HG03558 (cell line): ENCODE results near the gene ASB10.

Experiments used
- ATAC-seq: cut with Tn5 transposase; IDR thresholded peaks from one replicate; pipeline ENCODE4 v1.9.1; 2021; ENCODE audit warnings: moderate number of reproducible peaks; ENCODE audit not compliant: unreplicated experiment; ENCODE audit errors: extremely low read depth

ASB10 gene

DNA sequence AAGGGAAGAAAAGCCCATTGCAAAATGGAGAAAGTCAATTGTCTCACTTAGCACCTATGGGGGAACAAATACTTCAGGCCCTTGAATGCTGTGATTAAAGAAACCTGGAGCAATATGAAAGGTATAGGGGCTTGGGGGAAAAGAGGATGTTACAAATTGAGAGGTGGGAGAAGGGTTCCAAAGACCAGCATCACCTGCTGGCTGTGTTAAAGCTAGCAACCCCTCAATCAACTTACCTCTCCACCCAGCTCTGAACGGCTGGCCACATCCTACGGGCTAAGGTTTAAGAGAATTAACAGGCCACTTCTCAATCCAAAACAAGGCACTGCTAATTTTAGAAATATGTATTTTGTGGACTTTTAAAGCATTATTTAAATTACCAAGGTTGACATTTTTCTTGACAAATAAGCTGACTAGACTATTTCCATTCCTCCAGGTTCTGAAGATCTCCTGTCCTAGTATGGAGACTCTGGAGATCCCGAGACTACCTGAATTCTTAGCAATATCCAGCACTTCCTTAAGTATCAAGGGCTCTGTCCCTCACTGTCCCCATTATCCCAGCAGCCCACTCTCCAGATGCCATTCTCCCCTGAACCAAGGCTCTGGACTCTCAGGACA, 24.2 kb upstream of the ASB10 start:
- ATAC-seq = no peak

DNA sequence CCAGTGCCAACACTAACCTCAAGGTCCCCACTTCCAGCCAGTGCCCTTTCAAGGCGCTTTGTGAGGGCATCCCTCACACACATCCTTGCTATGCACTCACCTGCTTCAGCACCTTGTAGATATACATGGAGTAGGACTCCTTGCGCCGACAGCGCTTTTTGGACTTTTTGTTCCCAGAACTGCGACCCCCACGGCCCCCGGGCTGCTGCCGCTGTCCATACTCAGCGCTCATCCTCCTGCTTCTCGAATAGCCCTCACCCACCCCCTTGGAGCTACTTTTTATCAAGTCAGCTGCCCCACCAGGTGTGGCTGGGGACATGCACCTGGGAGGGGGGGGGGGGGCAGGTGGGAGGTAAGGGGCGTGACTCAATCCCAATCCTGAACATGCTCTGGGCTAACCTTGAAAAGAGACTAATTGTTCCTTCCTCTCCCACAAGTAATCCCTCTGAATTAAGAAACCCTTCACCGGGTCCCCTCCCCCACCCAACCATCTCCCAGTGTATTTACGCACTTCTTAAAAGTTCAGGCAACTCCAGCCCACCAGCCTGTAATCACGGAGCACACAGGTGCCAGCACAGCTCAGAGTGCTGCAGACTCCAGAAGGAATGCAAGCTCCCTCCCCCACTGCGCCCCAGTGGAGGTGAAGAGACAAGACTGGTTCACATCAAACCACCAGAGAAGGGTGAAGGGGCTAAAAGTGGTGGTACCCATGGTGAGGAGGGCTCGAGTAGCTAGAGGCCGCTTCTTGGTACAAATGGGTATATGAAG, 23.2 kb upstream of the ASB10 start, which contains the start of gene H2BK1:
TSS of gene H2BK1 (minus strand) at position 402 of the 768 bp plus-strand sequence. CDS start at position 232, 170 bp downstream.
- no peak for ATAC-seq

DNA sequence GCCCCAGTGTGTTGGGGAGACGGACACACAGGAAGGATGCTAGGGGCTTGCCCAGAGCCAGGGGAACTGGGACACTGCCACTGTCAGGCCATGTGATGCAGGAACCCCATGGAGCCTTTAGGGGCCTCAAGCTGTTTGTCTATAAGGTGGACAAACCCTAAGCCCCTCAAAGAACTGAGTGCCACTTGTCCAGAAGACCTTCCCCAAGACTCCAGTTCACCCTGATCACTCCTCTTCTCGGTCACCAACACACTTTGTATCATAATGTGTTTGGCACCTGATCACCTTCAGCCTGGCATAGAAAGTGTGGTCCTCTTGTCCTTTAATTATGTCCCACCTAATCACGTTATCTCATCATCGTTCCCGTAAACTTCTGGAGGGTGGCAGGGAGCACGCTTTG, 22.5 kb upstream of the ASB10 start:
- ATAC-seq = no peak

DNA sequence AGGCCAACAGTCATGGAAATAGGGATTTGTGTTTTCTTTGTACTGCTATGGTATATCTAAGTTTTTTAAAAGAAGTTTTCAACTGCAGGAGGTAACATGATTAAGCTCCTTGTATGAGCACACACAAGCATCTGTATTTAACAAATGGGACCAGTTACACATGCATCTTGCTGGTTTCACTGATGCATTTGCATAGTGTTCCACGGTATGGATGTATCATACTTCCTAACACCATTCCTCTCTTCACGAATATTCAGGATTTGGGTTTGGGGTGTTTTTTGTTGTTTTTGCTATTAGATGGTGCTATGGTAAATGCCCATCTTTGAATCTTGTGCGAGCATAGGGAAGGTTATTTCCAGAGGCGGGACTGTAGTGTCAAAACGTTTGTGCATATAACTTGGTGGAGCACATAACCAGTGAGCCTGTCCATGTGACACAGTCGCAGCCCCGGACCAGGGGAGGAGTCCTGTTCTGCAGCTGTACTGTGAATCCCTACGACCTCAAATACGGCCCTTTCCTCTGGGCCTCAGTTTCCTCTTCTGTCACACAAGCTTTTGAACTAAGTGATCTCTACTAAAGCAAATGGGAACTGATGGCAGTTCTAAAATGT, 21.3 kb upstream of the ASB10 start:
- no peak for ATAC-seq

DNA sequence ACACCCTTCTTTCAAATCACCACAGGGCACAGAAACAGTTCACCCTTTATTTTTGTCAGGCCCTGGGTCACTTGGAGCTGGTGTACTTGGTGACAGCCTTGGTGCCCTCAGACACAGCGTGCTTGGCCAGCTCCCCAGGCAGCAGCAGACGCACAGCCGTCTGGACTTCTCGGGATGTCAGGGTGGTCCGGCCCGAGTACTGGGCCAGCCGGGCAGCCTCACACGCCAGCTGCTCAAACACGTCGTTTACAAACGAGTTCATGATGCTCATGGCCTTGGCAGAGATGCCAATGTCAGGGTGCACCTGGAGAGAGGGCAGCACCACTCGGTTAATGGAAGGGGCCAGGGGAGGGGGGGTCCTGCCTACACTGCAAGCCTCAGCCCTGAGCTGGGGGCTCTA, 20.8 kb upstream of the ASB10 start:
- ATAC-seq = no peak

DNA sequence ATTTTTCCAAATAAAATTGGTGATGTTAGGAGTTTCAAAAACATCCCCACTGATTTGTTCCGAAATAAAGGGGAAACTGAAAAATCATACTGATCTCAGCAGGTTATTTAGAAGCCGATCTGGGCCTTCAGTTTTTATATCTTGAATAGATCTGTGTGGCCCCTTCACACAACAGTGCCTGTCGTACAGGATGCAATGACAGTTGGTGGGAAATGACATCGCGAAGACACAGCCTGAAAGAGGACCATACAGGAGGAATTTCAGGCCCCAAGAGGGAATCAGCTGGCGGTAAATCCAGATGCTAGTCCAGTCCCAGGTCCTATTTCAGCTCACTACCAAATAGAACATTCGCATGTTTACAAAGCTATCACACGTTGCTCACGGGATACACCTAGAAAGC, 20.3 kb upstream of the ASB10 start:
- no peak for ATAC-seq

DNA sequence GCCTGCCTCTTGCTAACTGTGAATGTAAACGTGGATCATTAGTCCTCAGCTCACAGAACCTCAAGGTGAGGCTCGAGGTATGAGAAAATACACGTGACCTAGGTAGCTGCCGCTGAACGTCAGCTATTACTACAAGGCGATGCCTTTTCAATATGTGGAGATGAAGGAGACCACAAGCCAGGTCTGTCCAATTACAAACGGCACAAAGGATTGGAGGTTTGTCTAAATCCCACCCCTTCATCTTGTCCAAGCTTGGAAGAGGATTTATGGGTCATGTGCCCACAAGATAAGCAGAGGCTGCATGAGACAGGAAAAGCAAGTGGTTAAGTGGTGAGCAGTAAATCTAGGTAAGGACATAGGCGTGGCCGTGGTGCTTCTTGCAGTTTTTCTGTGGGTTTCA, 19.9 kb upstream of the ASB10 start:
- ATAC-seq = no peak

DNA sequence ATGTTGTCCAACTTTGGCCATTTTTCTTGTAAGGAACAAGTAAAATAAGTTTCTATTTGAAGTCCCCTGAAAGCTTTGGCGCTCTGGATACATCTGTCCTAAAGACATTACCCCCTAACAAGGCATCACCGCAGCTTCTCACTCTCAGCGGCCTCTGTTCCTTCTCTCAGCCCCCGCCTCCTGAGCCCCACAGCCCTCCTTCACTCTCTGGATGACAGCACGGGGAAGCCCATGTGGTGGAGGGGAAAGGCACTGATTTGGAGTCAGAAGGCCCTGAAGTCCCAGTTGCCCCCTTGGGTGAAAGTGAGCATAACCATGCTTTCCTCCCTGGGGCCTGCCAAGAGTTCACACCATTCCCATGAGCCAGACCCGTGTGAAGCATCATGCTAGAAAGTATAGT, 18.7 kb upstream of the ASB10 start:
- ATAC-seq = no peak

DNA sequence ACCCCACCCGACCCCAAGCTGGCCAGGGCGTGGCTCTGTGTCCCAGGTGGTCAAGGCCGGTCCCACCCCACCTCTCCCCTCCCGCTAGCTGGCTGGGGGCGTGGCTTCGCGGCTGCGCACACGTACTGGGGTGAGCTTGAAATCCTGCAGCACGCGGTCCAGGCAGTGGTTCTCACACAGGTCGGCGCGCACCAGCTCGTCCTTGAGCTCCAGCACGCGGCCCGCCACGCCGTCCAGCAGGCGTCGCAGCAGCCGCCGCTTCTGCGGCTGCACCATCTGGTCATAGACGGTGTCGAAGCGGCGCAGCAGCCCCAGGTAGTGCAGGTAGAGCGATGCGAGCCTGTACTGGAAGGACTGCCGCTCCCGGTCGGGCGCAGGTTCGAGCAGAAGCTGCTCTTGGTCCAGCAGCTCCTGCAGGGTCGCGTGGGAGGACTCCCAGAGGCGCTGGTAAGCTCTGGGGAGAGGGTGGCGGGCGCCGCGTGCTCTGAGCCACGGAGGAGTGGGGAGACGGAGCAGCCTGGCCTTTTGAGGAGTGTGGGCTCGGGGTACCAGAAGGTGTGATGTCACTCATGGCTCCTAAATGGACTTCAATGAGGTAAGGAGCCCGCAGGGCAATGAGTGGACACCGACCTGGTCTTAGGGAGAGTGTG, 17.5 kb upstream of the ASB10 start:
- no peak for ATAC-seq

DNA sequence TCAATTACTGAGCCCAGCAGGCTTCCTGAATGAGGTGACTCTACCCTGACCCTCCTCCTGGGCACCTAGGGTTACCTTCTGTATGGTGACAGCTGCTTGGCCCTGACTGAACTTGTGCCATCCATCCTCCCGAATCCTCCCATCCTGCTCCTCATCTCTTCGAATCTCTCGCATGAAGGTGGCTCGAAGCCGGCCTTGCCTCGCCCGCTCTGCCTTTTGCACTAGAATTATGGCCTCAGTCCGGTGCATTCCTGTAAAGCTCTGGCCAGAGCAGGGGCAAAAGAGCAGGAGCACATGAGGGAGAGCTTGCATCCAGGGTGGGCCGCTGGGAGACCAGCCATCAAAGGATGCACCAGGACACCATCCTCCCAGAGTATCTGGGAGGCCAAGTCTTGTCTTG, 15.8 kb upstream of the ASB10 start:
- no peak for ATAC-seq

DNA sequence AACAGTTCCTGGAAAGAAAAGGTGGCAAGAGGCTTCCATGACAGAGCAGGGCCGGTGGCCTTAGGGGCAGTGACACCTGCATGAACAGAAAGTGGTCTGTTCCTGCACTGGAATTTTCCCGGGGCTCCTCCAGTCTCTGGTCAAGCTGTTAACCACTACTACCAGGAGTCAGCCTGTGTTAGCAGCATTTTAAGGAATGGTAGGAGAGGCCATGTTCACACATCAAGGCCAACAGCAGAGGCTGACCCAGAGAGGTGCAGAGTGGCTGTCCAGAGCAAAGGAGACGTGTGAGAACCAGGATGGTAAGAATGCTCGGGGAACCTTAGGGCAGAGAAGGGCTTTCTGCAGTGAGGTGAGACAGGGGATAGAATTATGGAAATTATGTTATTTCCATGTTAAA, 14.7 kb upstream of the ASB10 start:
- no peak for ATAC-seq

DNA sequence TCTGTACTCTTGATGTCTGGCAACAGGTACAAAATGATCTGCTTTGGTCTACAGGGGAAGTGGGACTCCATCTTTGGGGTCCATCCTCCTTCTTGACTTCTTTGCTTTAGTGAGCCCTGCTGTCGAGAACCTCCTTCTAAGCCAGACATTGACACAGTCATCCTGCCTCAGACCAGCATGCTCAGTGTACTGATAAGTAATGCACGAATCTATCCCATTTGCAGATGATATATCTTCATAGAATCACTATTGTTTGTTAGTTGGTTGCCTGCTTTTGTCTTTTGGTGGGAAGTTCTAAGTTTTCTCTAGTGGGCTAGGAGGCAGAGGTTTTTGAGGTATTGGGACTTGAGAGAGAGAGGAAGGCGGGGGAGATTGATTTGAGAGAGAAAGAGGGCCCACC, 14.3 kb upstream of the ASB10 start:
- no peak for ATAC-seq

DNA sequence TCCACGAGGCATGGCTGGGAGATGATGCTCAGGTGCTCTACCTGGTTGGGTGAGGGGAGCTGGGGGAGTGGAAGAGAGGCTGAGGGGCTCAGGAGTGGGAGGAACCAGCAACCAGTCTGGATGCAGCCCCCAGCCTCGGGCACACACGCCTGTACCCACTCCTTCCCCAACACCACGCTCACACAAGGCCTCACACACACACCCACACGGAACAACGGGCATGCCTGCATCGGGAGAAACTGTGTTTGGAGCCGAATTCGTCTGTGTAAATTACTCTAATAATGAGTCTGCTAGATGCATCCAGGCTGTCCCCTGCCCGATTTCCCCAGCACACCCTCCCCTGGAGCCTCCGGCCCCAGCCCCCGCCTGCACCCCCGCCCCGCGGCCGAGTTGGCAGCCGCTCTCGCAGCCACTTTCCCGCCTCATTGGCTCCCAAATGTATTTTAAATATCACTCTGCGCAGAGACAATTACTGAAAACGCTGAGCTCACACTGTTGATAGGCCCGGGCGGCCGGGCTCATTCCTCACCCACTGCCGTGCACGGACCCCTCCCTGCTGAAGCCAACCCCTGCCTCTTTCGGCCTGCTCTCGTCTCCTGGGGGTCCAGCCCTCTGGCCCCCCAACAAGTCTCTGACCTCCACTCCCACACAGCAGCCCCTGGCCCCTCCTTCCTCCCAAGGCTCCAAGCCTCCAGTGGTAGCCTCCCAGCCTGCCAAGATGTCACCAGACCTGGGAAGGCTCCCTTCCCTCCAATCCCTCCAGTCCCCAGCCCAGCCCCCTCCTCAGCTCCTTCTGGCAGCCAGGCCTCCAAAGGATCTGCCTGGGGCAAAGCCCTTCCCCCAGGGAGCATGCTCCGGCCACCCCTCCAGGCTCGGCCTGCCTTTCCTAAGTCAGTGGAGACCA, 12.1 kb upstream of the ASB10 start:
- ATAC-seq = no peak

DNA sequence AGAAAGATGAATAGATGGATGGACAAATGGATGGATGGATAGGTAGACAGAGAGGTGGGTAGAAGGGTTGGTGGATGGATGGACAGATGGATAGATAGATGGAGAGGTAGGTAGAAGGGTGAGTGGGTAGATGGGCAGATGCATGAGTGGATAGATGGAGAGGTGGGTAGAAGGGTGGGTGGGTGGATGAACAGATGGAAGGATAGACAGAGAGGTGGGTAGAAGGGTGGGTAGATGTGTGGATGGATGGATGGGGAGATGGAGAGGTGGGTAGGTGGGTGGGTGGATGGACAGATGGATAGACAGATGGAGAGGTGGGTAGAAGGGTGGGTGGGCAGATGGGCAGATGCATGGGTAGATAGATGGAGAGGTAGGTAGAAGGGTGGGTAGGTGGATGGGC, 10.9 kb upstream of the ASB10 start:
- no peak for ATAC-seq

DNA sequence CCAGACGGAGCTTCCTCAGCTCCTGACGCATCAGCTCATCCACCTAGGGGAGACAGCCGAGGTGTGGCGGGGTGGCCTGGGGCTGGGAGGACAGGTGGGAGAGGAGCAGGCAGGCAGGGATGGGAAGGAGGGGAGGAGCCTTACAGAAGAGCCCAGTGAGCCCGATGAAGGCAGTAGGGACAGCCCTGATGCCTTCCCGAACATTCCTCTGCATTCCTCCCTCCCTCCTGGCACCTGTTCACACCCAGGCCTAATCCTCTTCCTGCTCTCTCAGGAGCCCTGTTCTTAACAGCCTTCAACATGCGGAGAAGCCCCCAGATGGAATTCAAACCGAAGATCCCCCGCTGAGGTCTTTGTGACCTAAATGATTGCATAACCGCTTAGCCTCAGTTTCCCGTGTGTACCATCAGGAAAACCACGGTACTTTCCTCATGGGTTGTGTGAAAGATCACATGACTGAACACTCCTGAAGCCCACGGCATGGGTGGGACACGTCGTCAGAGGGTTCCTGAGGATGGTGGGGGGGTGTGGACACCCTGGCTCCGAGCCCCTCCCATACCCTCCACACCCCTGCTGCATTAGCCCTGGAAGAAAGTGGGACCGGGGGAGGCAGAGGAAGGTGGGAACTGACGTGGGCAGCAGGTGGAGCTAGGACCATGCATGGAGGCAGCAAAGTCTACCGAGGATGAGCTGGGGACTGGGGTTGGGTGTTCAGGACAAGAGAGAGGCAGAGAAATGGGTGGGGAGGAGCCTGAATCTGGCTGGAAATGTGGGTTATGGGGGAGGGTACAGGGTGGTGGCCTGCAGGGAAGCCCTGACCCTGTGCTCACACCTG, 8.8 kb upstream of the ASB10 start:
- ATAC-seq = no peak

DNA sequence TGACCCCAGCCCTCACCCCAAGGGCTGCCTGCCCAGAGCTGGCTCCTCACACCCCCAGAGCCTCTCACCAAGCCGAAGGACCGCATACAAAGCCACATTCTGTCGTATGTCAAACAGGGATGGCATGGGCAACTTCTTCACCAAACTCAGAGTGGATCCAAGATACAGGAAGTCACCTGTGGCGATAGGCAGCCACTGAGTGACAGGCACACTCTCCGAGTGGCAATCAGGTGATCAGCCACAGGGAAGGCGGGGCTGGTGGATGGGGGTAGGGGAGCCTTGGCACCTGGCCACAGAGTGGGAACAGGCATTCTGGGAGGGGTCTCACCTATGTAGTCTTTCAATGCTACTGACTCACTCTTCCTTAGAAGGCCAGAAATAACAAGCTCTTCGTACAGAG, 7.1 kb upstream of the ASB10 start:
- no peak for ATAC-seq

DNA sequence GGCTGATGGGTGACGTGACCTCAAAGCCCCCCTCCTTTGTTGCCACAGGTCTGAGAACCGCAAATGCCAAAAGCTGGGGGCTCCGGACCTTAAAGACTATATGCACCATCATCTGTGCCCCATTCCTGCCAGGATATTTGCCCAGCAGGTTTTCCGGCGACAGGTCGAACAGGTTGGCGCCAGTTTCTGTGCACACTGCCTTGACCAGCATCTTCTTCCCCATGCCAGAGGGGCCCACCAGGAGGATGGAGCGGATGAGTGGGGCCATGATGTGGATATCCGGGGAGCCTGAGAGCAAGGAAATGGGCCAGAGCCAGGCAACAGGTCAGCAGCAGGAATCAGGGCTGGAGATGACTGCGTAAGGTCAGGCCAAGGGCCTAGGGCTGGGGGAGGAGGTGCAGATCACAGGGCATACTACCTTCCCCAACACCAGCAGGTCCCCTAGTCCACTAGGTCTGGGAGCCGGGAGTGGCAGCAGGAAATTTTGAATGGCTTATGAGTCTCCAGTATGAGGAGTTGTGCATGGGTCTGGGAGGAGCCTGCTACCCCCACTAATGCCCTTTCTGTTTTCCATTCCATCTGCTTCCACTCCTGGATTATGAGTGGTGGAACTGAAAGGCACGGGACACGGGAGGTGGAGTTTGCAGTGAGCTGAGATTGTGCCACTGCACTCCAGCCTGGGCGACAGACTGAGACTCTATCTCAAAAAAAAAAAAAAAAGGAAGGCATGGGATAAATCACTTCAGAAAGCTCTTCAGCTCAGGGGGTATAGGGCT, 6.3 kb upstream of the ASB10 start:
- ATAC-seq = no peak

DNA sequence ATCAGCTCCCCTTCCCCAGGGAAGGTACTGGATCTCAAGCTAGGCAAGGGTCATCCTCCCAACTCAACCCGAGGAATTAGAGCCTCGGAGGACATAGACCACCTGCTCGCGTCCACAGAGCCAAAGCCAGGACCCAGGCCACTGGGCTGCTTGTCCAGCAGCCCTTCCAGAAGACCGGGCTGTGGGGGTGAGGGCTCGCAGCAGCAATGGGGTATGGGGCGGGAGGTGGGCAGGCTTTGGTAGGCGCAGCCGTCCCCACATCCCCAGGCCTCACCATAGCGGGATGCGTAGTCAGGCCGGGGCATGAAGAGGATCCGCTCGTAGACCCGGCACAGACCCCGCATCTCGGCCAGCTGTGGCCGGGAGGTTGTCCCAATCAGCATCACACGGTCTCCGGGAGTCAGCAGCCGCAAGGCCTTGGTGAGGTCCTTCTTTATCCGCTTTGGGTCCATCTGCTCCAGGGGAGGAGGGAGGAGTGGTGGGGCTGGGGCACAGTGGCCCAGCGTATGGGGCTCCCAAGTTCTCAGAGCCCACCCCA, 5.0 kb upstream of the ASB10 start:
- ATAC-seq = no peak
